ENCODE measurements around the gene CBR4.

GRCh38 chr4:168994958-168995357, 15.1 kb downstream of the CBR4 start:
- no peak for TF ChIP-seq REST (IDR thresholded peaks at IDR 0.05; ENCODE audit: low read depth)
- TF ChIP-seq EP300 (IDR thresholded peaks at IDR 0.05; ENCODE audit: borderline replicate concordance) = no peak

Data from Ishikawa (cell line).